AG10803 (cell line): Measurements from ENCODE around the gene AEBP1.

Experiments
- DNase-seq: peaks from one replicate; pipeline ENCODE4 v3.0.0; 2010; ENCODE audit warnings: low read depth
- H3K4me3 ChIP-seq: 2 replicates; pipeline ENCODE4 v1.5.1; 2011; ENCODE audit warnings: mild to moderate bottlenecking, low read length, control low read depth
- CTCF ChIP-seq: conservative IDR thresholded peaks from 2 replicates; pipeline ENCODE4 v1.5.1; 2011; ENCODE audit warnings: mild to moderate bottlenecking, low read length, control low read depth, inconsistent platforms

Gene AEBP1

GRCh38 chr7:44101966-44102845, 1.9 kb upstream of the AEBP1 start:
- peak; percentile 95 for DNase-seq
- no peak overlapping the region for H3K4me3 ChIP-seq
- TF ChIP-seq CTCF = no peak

- DNase-seq = no peak
- no peak overlapping the region for H3K4me3 ChIP-seq
- TF ChIP-seq CTCF = no peak
Observed at GRCh38 chr7:44102846-44103565, 1.1 kb upstream of the AEBP1 start.

GRCh38 chr7:44103566-44103922, 601 bp upstream of the AEBP1 start:
- TF ChIP-seq CTCF = no peak
- DNase-seq = no peak
- H3K4me3 ChIP-seq = no peak overlapping the region; the same call in 1 of the 2 replicates

- peak overlapping the region; percentile 95 for H3K4me3 ChIP-seq
- peak; percentile 90 for DNase-seq
- peak; percentile 22; the same call in 1 of the 2 replicates for TF ChIP-seq CTCF
Observed at GRCh38 chr7:44104860-44105771, 971 bp downstream of the AEBP1 start.

GRCh38 chr7:44105832-44106231, 1.7 kb downstream of the AEBP1 start:
- TF ChIP-seq CTCF = no peak
- no peak for DNase-seq
- H3K4me3 ChIP-seq = peak overlapping the region; percentile 95

- peak overlapping the region; percentile 95 for H3K4me3 ChIP-seq
- DNase-seq = no peak
- TF ChIP-seq CTCF = no peak
Observed at GRCh38 chr7:44106311-44107065, 2.3 kb downstream of the AEBP1 start.
